Stimulated activated CD8-positive, alpha-beta memory T cell treated with anti-CD3 and anti-CD28 coated beads, Interleukin-7, amount 100 ng/mL, for 1 hour (primary cell): ENCODE data around the gene ZNF189.

Experiments used
- DNase-seq, 2 donors: peaks; one replicate each; pipeline ENCODE4 v3.0.0-alpha.2; 2020; ENCODE audit warnings: low read depth in 2 of 2

ZNF189 gene

DNA sequence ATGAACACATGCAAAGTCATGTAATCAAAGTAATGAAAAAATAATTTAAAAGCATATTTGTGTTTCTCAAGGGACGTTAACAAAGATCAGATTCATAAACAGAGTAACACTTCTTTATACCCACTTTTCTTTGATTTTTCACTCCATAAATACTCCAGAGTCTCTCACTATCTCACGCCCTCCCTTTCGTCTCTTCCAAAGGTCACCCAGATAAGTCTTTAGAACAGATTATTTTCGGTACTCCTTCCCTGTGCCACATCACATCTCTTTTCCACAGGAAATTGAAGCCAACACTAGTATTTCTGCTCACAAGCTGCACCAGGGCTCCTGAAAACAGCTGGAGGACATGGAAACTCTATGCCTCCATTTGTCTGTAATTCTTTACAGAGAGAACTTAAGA lies 52.3 kb downstream of the ZNF189 start:
- DNase-seq = no peak

GRCh38 chr9:101451498-101451897 lies 52.8 kb downstream of the ZNF189 start:
- DNase-seq = no peak

DNA sequence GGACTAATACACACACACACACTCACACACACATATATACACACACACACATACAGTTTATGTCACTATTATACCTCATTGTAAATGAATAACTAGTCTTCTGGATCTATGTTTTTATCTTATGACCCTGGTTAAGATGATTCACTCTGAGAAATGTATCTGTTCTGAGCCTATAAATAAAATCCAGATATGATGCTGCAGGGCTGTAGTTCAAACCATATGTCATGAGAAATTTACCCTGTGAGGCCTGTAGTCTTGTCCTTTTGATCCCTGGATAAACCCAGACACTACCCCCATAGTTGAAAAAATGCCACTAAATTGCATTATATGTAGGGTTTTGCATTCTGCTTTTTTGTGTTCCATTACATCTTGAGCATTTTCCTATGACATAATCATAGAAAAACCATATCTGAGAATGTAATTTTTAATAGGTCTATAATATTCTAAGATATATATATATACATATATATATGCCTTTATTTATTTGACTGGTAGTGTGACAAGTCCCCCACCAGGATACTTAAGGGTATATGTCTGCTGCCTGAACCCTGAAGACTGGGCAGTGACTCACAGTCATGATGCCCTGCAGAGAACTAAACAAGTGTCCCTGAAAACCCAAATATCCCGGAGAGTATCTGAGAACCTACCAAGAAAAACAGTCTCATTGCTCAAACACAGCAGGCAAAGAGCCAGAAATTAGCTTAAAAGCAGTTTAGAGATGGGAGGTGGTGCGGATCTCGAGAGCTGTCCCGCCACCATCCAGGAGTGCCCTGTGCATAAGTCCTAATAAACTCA lies 55.3 kb downstream of the ZNF189 start:
- DNase-seq = no peak

DNA sequence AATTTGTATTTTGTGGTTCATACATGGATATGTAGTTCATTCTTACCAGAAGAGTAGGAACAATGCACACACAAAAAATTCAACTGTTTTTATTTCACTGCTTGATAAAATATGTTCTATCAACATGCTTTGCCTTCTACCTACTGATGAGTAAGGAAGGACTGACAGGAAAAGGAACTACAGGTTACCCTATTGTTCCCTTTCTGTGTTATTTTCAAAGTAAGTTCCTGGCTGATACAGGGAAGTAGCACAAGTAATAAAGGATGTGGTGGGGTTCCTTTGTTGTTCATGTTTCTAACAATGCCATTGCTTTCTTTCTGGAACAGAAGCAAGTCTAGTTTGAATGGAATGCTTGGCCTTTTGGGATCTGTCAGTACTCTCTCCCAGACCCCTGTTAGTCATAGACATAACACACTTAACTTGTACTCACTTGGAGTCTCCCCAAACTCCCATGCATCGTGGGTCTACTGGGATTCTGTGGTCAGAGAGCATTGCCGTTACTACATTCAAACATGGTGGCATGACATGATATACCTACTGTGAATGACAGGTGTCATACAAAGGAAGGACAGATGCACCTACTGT lies 57.1 kb downstream of the ZNF189 start:
- DNase-seq = no peak

DNA sequence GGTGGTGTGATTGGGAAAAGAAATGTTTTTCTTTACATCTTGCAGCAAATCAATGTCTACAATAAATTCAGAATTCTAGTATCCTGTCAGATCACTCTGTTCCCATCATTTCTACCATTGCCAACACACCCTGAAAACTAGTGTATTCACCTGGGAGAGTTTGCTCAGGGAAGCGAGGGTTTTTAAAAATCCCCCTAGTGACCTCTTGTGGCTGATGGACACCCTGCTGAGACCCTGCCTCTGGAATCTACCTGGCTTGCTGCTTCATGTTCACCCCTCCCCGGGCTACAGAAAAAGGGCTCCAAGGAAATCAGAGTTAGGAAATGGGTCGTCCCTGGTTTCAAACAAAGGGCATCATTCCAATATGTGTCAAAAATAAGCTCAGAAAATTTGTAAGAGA lies 58.4 kb downstream of the ZNF189 start:
- DNase-seq = no peak

DNA sequence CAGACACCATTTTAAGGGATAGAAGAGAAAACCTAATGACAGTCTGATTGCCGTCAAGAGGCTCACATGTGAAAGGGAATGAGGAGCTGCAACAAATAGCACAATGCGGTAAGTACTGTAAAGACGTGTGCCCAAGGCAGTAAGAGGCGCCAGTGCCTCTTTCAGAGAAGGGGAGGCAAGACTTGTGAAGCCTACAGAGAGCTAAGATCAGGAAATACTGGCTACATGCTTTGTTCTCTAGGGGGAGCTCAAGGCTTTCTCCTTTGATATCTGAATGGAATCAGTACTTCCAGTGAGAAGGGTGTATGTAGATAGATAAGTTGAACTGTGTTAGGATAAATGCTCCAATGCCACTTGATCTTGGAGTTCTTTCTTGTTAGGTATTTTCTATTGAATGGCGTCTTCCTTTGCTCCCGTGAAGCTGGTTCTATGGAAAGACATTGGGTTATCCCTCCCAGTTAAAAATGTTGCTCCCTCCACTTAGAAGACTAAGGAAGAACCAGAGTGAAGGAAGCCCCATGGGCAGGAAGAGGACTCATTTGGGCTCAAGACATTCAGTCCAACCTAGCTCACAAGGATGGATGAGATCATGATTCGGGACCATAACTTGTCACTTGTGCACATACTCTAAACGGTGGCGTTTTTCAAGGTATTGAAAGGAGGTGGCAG lies 60.4 kb downstream of the ZNF189 start:
- no peak for DNase-seq
